BLaER1 (cell line): Measurements from ENCODE around the gene BCL3.

Experiments
- H3K27ac ChIP-seq: shearing (Covaris generic); formaldehyde crosslinking; 2 replicates; pipeline ENCODE4 v1.8.1; 2022
- H3K27me3 ChIP-seq: shearing (Covaris generic); formaldehyde crosslinking; 2 replicates; pipeline ENCODE4 v1.8.1; 2022
- H3K36me3 ChIP-seq: shearing (Covaris generic); formaldehyde crosslinking; 2 replicates; pipeline ENCODE4 v1.8.1; 2022
- H3K4me1 ChIP-seq: shearing (Covaris generic); formaldehyde crosslinking; 2 replicates; pipeline ENCODE4 v1.8.1; 2022
- H3K4me2 ChIP-seq: shearing (Covaris generic); formaldehyde crosslinking; 2 replicates; pipeline ENCODE4 v1.8.1; 2022
- H3K4me3 ChIP-seq: shearing (Covaris generic); formaldehyde crosslinking; 2 replicates; pipeline ENCODE4 v1.8.1; 2022
- H3K9ac ChIP-seq: shearing (Covaris generic); formaldehyde crosslinking; 2 replicates; pipeline ENCODE4 v1.8.1; 2022
- H3K9me3 ChIP-seq: shearing (Covaris generic); formaldehyde crosslinking; 2 replicates; pipeline ENCODE4 v1.8.1; 2022
- H4K20me1 ChIP-seq: shearing (Covaris generic); formaldehyde crosslinking; 2 replicates; pipeline ENCODE4 v1.8.1; 2022
- Cebpa-rat ChIP-seq: shearing (Covaris generic); IDR thresholded peaks from 2 replicates; pipeline ENCODE4 v1.8.1; 2022

The BCL3 gene

GRCh38 chr19:44729516-44730033 lies 18.9 kb upstream of the BCL3 start:
- Histone ChIP-seq H3K4me2 (0 out of 2 replicates have a peak overlapping the region, but pooled peaks have one; percentile 16), H3K36me3 (no peaks in the 10 kb centered on the region), H3K9ac (no peak overlapping the region), H3K9me3 (no peaks in the 10 kb centered on the region), H3K27ac (no peak overlapping the region), H4K20me1 (no peaks in the 10 kb centered on the region), H3K27me3 (no peaks in the 10 kb centered on the region), H3K4me1 (peaks cover 35% of the 10 kb centered on the region), H3K4me3 (no peak overlapping the region)
- TF ChIP-seq Cebpa-rat, result no peak

- no peak overlapping the region for H3K9ac ChIP-seq
- H3K27ac ChIP-seq, result no peak overlapping the region
- no peak overlapping the region for H3K4me2 ChIP-seq
These were observed 17.4 kb upstream of the BCL3 start for GRCh38 chr19:44731081-44731480.

GRCh38 chr19:44731622-44732021 lies 16.9 kb upstream of the BCL3 start:
- H3K9me3 ChIP-seq, result no peaks in the 10 kb centered on the region
- no peak for TF ChIP-seq Cebpa-rat
- H3K9ac ChIP-seq, result no peak overlapping the region
- no peaks in the 10 kb centered on the region for H3K27me3 ChIP-seq
- H3K4me2 ChIP-seq, result no peak overlapping the region
- no peaks in the 10 kb centered on the region for H3K36me3 ChIP-seq
- no peak overlapping the region for H3K4me3 ChIP-seq
- H3K4me1 ChIP-seq, result peaks cover 30% of the 10 kb centered on the region
- H3K27ac ChIP-seq, result no peak overlapping the region
- no peaks in the 10 kb centered on the region for H4K20me1 ChIP-seq

More at GRCh38 chr19:44731081-44731480, 17.4 kb upstream of the BCL3 start:
- H3K27me3 ChIP-seq, result no peaks in the 10 kb centered on the region
- H3K4me1 ChIP-seq, result peaks cover 27% of the 10 kb centered on the region
- H3K9me3 ChIP-seq, result no peaks in the 10 kb centered on the region
- H4K20me1 ChIP-seq, result no peaks in the 10 kb centered on the region
- no peaks in the 10 kb centered on the region for H3K36me3 ChIP-seq
- H3K4me3 ChIP-seq, result no peak overlapping the region
- no peak for TF ChIP-seq Cebpa-rat

GRCh38 chr19:44732235-44733014 lies 16.1 kb upstream of the BCL3 start:
- no peaks in the 10 kb centered on the region for H3K9me3 ChIP-seq
- H3K9ac ChIP-seq, result no peak overlapping the region
- no peak overlapping the region for H3K4me2 ChIP-seq
- peaks cover 38% of the 10 kb centered on the region for H3K4me1 ChIP-seq
- no peak overlapping the region for H3K4me3 ChIP-seq
- no peaks in the 10 kb centered on the region for H3K36me3 ChIP-seq
- H3K27ac ChIP-seq, result no peak overlapping the region
- no peaks in the 10 kb centered on the region for H4K20me1 ChIP-seq
- no peaks in the 10 kb centered on the region for H3K27me3 ChIP-seq
- TF ChIP-seq Cebpa-rat, result no peak

- Histone ChIP-seq H3K27me3 (no peaks in the 10 kb centered on the region), H3K36me3 (no peaks in the 10 kb centered on the region), H3K4me2 (no peak overlapping the region), H4K20me1 (no peaks in the 10 kb centered on the region), H3K9ac (no peak overlapping the region), H3K27ac (no peak overlapping the region), H3K4me1 (peaks cover 36% of the 10 kb centered on the region), H3K4me3 (no peak overlapping the region), H3K9me3 (no peaks in the 10 kb centered on the region)
- TF ChIP-seq Cebpa-rat, result no peak
These were observed 14.2 kb upstream of the BCL3 start for GRCh38 chr19:44734357-44734756.

GRCh38 chr19:44735011-44735410 lies 13.5 kb upstream of the BCL3 start:
- H3K9ac ChIP-seq, result no peak overlapping the region
- peaks cover 30% of the 10 kb centered on the region for H3K4me1 ChIP-seq
- H3K4me2 ChIP-seq, result no peak overlapping the region
- no peaks in the 10 kb centered on the region for H4K20me1 ChIP-seq
- no peak for TF ChIP-seq Cebpa-rat
- no peak overlapping the region for H3K27ac ChIP-seq
- no peaks in the 10 kb centered on the region for H3K27me3 ChIP-seq
- no peaks in the 10 kb centered on the region for H3K9me3 ChIP-seq
- H3K4me3 ChIP-seq, result no peak overlapping the region
- H3K36me3 ChIP-seq, result no peaks in the 10 kb centered on the region

GRCh38 chr19:44737238-44738071 lies 11.1 kb upstream of the BCL3 start:
- Histone ChIP-seq H3K27ac (no peak overlapping the region), H3K9ac (no peak overlapping the region), H3K4me3 (no peak overlapping the region), H3K9me3 (no peaks in the 10 kb centered on the region), H4K20me1 (no peaks in the 10 kb centered on the region), H3K4me2 (peak overlapping the region; percentile 56), H3K4me1 (peaks cover 50% of the 10 kb centered on the region), H3K36me3 (no peaks in the 10 kb centered on the region), H3K27me3 (no peaks in the 10 kb centered on the region)
- TF ChIP-seq Cebpa-rat, result no peak

- no peaks in the 10 kb centered on the region for H3K9me3 ChIP-seq
- no peak overlapping the region for H3K4me2 ChIP-seq
- H3K36me3 ChIP-seq, result no peaks in the 10 kb centered on the region
- no peaks in the 10 kb centered on the region for H4K20me1 ChIP-seq
- H3K27me3 ChIP-seq, result no peaks in the 10 kb centered on the region
- H3K27ac ChIP-seq, result no peak overlapping the region
- H3K4me1 ChIP-seq, result peaks cover 55% of the 10 kb centered on the region
- H3K9ac ChIP-seq, result no peak overlapping the region
- no peak for TF ChIP-seq Cebpa-rat
- no peak overlapping the region for H3K4me3 ChIP-seq
These were observed 10.4 kb upstream of the BCL3 start for GRCh38 chr19:44738136-44738535.

- Histone ChIP-seq H4K20me1 (no peaks in the 10 kb centered on the region), H3K36me3 (no peaks in the 10 kb centered on the region), H3K9ac (no peak overlapping the region), H3K27ac (no peak overlapping the region), H3K4me2 (no peak overlapping the region), H3K4me3 (no peak overlapping the region), H3K9me3 (no peaks in the 10 kb centered on the region), H3K4me1 (peaks cover 55% of the 10 kb centered on the region), H3K27me3 (no peaks in the 10 kb centered on the region)
- TF ChIP-seq Cebpa-rat, result no peak
These were observed 9.6 kb upstream of the BCL3 start for GRCh38 chr19:44738603-44739558.
